K562 (cell line): Measurements from ENCODE around the gene EXT2. TPM values are rescaled to one million over a fixed set of nuclear protein-coding genes. Genes with fewer than 3 reads are reported as not detected.

Source experiments
- ATAC-seq: fragments of 200-7000 bp; cut with Tn5 transposase; 3 replicates; pipeline ENCODE4 v1.9.1; 2020; ENCODE audit warnings: moderate library complexity
- BruUV-seq: library from RNA; stranded (reverse); fragments of 400-500 nt; replicated peaks from 2 replicates; lab custom pipeline; 2021; lab: Mats Ljungman, UMichigan
- CTCF ChIA-PET: fragments of 300-600 bp; formaldehyde crosslinking; extraction: SDS; loops from one replicate; lab custom pipeline; 2021; ENCODE audit warnings: low intra/inter-chr PET ratio; lab: Yijun Ruan, JAX
- POLR2A ChIA-PET: fragments of 300-600, 350-650 bp; sonication (Branson Sonifier 250); formaldehyde crosslinking; extraction: SDS; loops from one replicate; lab custom pipeline; 2021; ENCODE audit warnings: antibody characterized with exemption, inconsistent platforms; lab: Yijun Ruan, JAX
- DNase-seq, 4 experiments: peaks; one replicate each; pipeline versions ENCODE4 v3.0.0 to v3.0.0-alpha.2; 2011 to 2018; ENCODE audit warnings: low spot score in 3 of 4, mixed read lengths in 3 of 4; ENCODE audit errors: extremely low read depth in 1 of 4
- FAIRE-seq: peaks from 2 replicates; lab custom pipeline; 2011; peaks lifted over from hg19 to GRCh38; lab: Jason Lieb, UNC
- H2AFZ ChIP-seq: 2 replicates; pipeline ENCODE4 v1.6.0; 2011; ENCODE audit warnings: low read depth, low read length, control low read depth, inconsistent platforms
- H3K27ac ChIP-seq: fragments of 200-600 bp; 3 replicates; pipeline ENCODE4 v1.8.0; 2011; ENCODE audit warnings: low read depth, mild to moderate bottlenecking, control low read depth, inconsistent platforms, low read length, moderate library complexity, mixed read lengths; ENCODE audit errors: extremely low read depth
- H3K27me3 ChIP-seq, 2 experiments: fragments of 300-600 bp in 1 of 2; 2 replicates in 1 of 2; 3 replicates in 1 of 2; pipeline versions ENCODE4 v1.6.0 to v1.8.0; 2011; ENCODE audit warnings: inconsistent platforms in 2 of 2, low read length in 2 of 2, mild to moderate bottlenecking in 1 of 2, mixed read lengths in 1 of 2, moderate library complexity in 1 of 2; ENCODE audit not compliant: control insufficient read depth in 2 of 2, insufficient read depth in 2 of 2
- H3K36me3 ChIP-seq: fragments of 300-600 bp; 3 replicates; pipeline ENCODE4 v1.8.0; 2011; ENCODE audit warnings: mild to moderate bottlenecking, low read length, inconsistent platforms; ENCODE audit not compliant: control insufficient read depth, insufficient read depth
- H3K4me1 ChIP-seq, 2 experiments: fragments of 200-600 bp in 1 of 2; replicated peaks in 1 of 2; 2 replicates in 1 of 2; 3 replicates in 1 of 2; pipeline versions ENCODE4 v1.5.1 to v1.8.0; 2011; ENCODE audit warnings: inconsistent platforms in 2 of 2, low read length in 2 of 2, mild to moderate bottlenecking in 1 of 2, mixed read lengths in 1 of 2, moderate library complexity in 1 of 2; ENCODE audit not compliant: control insufficient read depth in 2 of 2, insufficient read depth in 2 of 2
- H3K4me2 ChIP-seq: 2 replicates; pipeline ENCODE4 v1.6.1; 2011; ENCODE audit warnings: low read length, control low read depth, inconsistent platforms, mixed read lengths; ENCODE audit not compliant: insufficient read depth
- H3K4me3 ChIP-seq: fragments of 200-600 bp; sonication (generic), shearing (Covaris generic); 2 replicates; pipeline ENCODE4 v1.5.1; 2016; ENCODE audit warnings: control low read depth, inconsistent platforms
- H3K79me2 ChIP-seq: fragments of 200-600 bp; 3 replicates; pipeline ENCODE4 v1.8.0; 2011; ENCODE audit warnings: low read length, inconsistent platforms; ENCODE audit not compliant: control insufficient read depth, insufficient read depth
- H3K9ac ChIP-seq, 2 experiments: 2 replicates each; pipeline versions ENCODE4 v1.6.0 to v1.6.1; 2011; ENCODE audit warnings: low read depth in 2 of 2, low read length in 2 of 2, control low read depth in 1 of 2, inconsistent platforms in 1 of 2, mild to moderate bottlenecking in 1 of 2, mixed read lengths in 1 of 2; ENCODE audit not compliant: insufficient read depth in 1 of 2
- H3K9me1 ChIP-seq: one replicate; pipeline ENCODE4 v1.6.0; 2011; ENCODE audit warnings: inconsistent platforms, mild to moderate bottlenecking, low read length, moderate library complexity; ENCODE audit not compliant: control insufficient read depth, insufficient read depth
- H3K9me3 ChIP-seq: replicated peaks from 2 replicates; pipeline ENCODE4 v1.5.1; 2011; ENCODE audit warnings: low read depth, low read length, inconsistent platforms; ENCODE audit not compliant: control insufficient read depth, insufficient read depth
- H4K20me1 ChIP-seq: replicated peaks from 2 replicates; pipeline ENCODE4 v1.6.1; 2011; ENCODE audit warnings: low read length, inconsistent platforms, mixed read lengths; ENCODE audit not compliant: control insufficient read depth, insufficient read depth
- CHD1 ChIP-seq: fragments of 200-600 bp; sonication (generic); IDR thresholded peaks from one replicate; pipeline ENCODE4 v1.6.1; 2012; ENCODE audit warnings: mild to moderate bottlenecking, moderate library complexity, low read length, inconsistent platforms
- EP300 ChIP-seq: IDR thresholded peaks from 2 replicates; pipeline ENCODE4 v1.6.1; 2012; ENCODE audit warnings: low read length, improper control_type of control experiment
- FOXJ3 ChIP-seq: sonication (generic); formaldehyde crosslinking; IDR thresholded peaks from 2 replicates; pipeline ENCODE4 v1.4.0; 2020; ENCODE audit warnings: mild to moderate bottlenecking, missing genetic modification reagents
- LEF1 ChIP-seq: fragments of 450-650 bp; IDR thresholded peaks from 2 replicates; pipeline ENCODE4 v1.6.1; 2016; ENCODE audit warnings: mild to moderate bottlenecking
- MTA2 ChIP-seq: fragments of 450-650 bp; IDR thresholded peaks from 2 replicates; pipeline ENCODE4 v1.6.1; 2016; ENCODE audit warnings: low read depth
- NR2C1 ChIP-seq, 2 experiments: fragments of 450-650 bp; IDR thresholded peaks; 2 replicates each; pipeline ENCODE4 v1.6.1; 2017; ENCODE audit warnings: mild to moderate bottlenecking in 2 of 2, antibody characterized with exemption in 1 of 2, inconsistent platforms in 1 of 2, missing compliant biosample characterization in 1 of 2, missing genetic modification characterization in 1 of 2
- RCOR1 ChIP-seq, 2 experiments: IDR thresholded peaks; 2 replicates each; pipeline ENCODE4 v1.6.1; 2012; ENCODE audit warnings: low read depth in 2 of 2, low read length in 2 of 2, borderline replicate concordance in 1 of 2, improper control_type of control experiment in 1 of 2
- SMARCA4 ChIP-seq: fragments of 450-650 bp; IDR thresholded peaks from 2 replicates; pipeline ENCODE4 v1.6.1; 2016
- SMARCC2 ChIP-seq: fragments of 450-650 bp; IDR thresholded peaks from 2 replicates; pipeline ENCODE4 v1.6.1; 2017; ENCODE audit warnings: antibody characterized with exemption, moderate library complexity, mild to moderate bottlenecking, low read depth
- ZNF507 ChIP-seq: conservative IDR thresholded peaks from 2 replicates; pipeline ENCODE4 v1.6.1; 2017; ENCODE audit warnings: missing genetic modification characterization, missing compliant biosample characterization
- WGBS: fragments of 100-300 bp; shearing (Covaris generic); methylation state at CpG from one replicate; pipeline ENCODE4 v1.1.6; 2016; ENCODE audit warnings: low coverage, mixed read lengths; ENCODE audit not compliant: insufficient coverage; ENCODE audit errors: missing lambda C conversion rate; 5-methylcytosine and 5-hydroxymethylcytosine counted together
- in situ Hi-C: fragments of 300-500 bp; cut with MboI; formaldehyde crosslinking; loops from 4 replicates; pipeline ENCODE4 v1.15.0; 2018; ENCODE audit warnings: inconsistent platforms, mixed read lengths
- intact Hi-C: fragments of 100-400 bp; cut with micrococcal nuclease; formaldehyde crosslinking; loops from 2 replicates; pipeline ENCODE4 v1.14.2; 2022
- polyA plus RNA-seq, 8 experiments: library from polyadenylated mRNA; depleted of rRNA in 4 of 8; stranded (reverse) in 5 of 8; unstranded in 3 of 8; fragments of >200 nt; fragmentation: Nextera tagmentation in 2 of 8; fragmentation: Illumina TruSeq in 1 of 8; extraction: Ambion mirVana in 2 of 8; extraction: Trizol in 1 of 8; gene quantifications; 2 replicates each; pipeline versions ENCODE4 v1.2.1 to v1.2.3, GENCODE V29; 2011 to 2014; ENCODE audit warnings: inconsistent platforms in 1 of 8, missing spikeins in 1 of 8
- total RNA-seq, 7 experiments: library from RNA; depleted of rRNA in 6 of 7; stranded (reverse); fragments of >200 nt in 6 of 7; fragmentation: Illumina TruSeq in 2 of 7; extraction: Trizol in 2 of 7; gene quantifications; 2 replicates each; pipeline versions ENCODE4 v1.2.1 to v1.2.3, GENCODE V29; 2011 to 2021; ENCODE audit warnings: low replicate concordance in 1 of 7
- TF ChIP-seq, protein P1 (sequence below): fragments of 200-600 bp; sonication (generic); IDR thresholded peaks from one replicate; pipeline ENCODE4 v1.6.1; 2012; ENCODE audit warnings: mild to moderate bottlenecking, low read depth, low read length, inconsistent platforms

EXT2 gene
- total and polyA plus RNA-seq, 9 of the 15 experiments (the other 6 are each of a cell fraction or from before 2014, with no cell fraction given), result 7.5 to 52.1 (median 38.1) TPM

GRCh38 chr11:44078794-44079193, 16.7 kb upstream of the EXT2 start (continued):
- no peak for TF ChIP-seq EP300
- TF ChIP-seq RCOR1 (IDR thresholded peaks at IDR 0.05; ENCODE audit: borderline replicate concordance in 1 of 2, low read depth in 2 of 2, low read length in 2 of 2), result no peak
- TF ChIP-seq ZNF507, result no peak
- no peak for TF ChIP-seq FOXJ3 (CRISPR knock-in tag)

- Histone ChIP-seq H3K9me1 (no peaks in the 10 kb centered on the region), H2AFZ (no peak overlapping the region), H3K27me3 (no peaks in the 10 kb centered on the region), H3K79me2 (no peaks in the 10 kb centered on the region), H4K20me1 (no peaks in the 10 kb centered on the region), H3K9ac (peak overlapping the region in 1 of 2 experiments; percentile 28; a peak in 1 of 4 replicates), H3K36me3 (peaks cover 17% of the 10 kb centered on the region; the same call in 2 of the 3 replicates), H3K9me3 (no peaks in the 10 kb centered on the region), H3K27ac (no peak overlapping the region), H3K4me1 (no peaks in the 10 kb centered on the region), H3K4me2 (no peak overlapping the region), H3K4me3 (no peak overlapping the region)
- DNase-seq (no peak), ATAC-seq (no peak; the same call in 2 of the 3 replicates), FAIRE-seq (no peak)
- intact Hi-C loops (no loop called here), in situ Hi-C loops (no loop called here)
- POLR2A ChIA-PET, result interaction anchor here (1.4 kb wide), 1 partner anchor 9 kb away, joined by 6 read pairs; no protein-coding TSS in a partner anchor
- CTCF ChIA-PET, result no interaction called here
- no TSS peak for BruUV-seq
- 68% methylated on average over 6 of the region's 6 CpGs for WGBS
- TF ChIP-seq SMARCC2, result no peak
- TF ChIP-seq, protein P1, sequence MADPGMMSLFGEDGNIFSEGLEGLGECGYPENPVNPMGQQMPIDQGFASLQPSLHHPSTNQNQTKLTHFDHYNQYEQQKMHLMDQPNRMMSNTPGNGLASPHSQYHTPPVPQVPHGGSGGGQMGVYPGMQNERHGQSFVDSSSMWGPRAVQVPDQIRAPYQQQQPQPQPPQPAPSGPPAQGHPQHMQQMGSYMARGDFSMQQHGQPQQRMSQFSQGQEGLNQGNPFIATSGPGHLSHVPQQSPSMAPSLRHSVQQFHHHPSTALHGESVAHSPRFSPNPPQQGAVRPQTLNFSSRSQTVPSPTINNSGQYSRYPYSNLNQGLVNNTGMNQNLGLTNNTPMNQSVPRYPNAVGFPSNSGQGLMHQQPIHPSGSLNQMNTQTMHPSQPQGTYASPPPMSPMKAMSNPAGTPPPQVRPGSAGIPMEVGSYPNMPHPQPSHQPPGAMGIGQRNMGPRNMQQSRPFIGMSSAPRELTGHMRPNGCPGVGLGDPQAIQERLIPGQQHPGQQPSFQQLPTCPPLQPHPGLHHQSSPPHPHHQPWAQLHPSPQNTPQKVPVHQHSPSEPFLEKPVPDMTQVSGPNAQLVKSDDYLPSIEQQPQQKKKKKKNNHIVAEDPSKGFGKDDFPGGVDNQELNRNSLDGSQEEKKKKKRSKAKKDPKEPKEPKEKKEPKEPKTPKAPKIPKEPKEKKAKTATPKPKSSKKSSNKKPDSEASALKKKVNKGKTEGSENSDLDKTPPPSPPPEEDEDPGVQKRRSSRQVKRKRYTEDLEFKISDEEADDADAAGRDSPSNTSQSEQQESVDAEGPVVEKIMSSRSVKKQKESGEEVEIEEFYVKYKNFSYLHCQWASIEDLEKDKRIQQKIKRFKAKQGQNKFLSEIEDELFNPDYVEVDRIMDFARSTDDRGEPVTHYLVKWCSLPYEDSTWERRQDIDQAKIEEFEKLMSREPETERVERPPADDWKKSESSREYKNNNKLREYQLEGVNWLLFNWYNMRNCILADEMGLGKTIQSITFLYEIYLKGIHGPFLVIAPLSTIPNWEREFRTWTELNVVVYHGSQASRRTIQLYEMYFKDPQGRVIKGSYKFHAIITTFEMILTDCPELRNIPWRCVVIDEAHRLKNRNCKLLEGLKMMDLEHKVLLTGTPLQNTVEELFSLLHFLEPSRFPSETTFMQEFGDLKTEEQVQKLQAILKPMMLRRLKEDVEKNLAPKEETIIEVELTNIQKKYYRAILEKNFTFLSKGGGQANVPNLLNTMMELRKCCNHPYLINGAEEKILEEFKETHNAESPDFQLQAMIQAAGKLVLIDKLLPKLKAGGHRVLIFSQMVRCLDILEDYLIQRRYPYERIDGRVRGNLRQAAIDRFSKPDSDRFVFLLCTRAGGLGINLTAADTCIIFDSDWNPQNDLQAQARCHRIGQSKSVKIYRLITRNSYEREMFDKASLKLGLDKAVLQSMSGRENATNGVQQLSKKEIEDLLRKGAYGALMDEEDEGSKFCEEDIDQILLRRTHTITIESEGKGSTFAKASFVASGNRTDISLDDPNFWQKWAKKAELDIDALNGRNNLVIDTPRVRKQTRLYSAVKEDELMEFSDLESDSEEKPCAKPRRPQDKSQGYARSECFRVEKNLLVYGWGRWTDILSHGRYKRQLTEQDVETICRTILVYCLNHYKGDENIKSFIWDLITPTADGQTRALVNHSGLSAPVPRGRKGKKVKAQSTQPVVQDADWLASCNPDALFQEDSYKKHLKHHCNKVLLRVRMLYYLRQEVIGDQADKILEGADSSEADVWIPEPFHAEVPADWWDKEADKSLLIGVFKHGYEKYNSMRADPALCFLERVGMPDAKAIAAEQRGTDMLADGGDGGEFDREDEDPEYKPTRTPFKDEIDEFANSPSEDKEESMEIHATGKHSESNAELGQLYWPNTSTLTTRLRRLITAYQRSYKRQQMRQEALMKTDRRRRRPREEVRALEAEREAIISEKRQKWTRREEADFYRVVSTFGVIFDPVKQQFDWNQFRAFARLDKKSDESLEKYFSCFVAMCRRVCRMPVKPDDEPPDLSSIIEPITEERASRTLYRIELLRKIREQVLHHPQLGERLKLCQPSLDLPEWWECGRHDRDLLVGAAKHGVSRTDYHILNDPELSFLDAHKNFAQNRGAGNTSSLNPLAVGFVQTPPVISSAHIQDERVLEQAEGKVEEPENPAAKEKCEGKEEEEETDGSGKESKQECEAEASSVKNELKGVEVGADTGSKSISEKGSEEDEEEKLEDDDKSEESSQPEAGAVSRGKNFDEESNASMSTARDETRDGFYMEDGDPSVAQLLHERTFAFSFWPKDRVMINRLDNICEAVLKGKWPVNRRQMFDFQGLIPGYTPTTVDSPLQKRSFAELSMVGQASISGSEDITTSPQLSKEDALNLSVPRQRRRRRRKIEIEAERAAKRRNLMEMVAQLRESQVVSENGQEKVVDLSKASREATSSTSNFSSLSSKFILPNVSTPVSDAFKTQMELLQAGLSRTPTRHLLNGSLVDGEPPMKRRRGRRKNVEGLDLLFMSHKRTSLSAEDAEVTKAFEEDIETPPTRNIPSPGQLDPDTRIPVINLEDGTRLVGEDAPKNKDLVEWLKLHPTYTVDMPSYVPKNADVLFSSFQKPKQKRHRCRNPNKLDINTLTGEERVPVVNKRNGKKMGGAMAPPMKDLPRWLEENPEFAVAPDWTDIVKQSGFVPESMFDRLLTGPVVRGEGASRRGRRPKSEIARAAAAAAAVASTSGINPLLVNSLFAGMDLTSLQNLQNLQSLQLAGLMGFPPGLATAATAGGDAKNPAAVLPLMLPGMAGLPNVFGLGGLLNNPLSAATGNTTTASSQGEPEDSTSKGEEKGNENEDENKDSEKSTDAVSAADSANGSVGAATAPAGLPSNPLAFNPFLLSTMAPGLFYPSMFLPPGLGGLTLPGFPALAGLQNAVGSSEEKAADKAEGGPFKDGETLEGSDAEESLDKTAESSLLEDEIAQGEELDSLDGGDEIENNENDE, result no peak
- TF ChIP-seq CHD1, result no peak
- no peak for TF ChIP-seq SMARCA4
- TF ChIP-seq LEF1, result no peak
- TF ChIP-seq NR2C1 (IDR thresholded peaks at IDR 0.05), result no peak
- no peak for TF ChIP-seq NR2C1 (tag; IDR thresholded peaks at IDR 0.05)
- no peak for TF ChIP-seq MTA2
Observed at GRCh38 chr11:44079376-44079775, 16.1 kb upstream of the EXT2 start.
